T-helper 2 cell (primary cell): Measurements from ENCODE around the gene P4HA1.
"Not testable (repeated sequence)": the region's sequence is repeated elsewhere in the genome, so short reads cannot be mapped to it uniquely, and the experiment has no call there.

Experiments
- DNase-seq, 5 experiments: peaks; one replicate each; pipeline versions ENCODE4 v3.0.0 to v3.0.0-alpha.2; 2012 to 2022

The P4HA1 gene

GRCh38 chr10:73042130-73042529, 54.5 kb downstream of the P4HA1 start:
- no peak for DNase-seq

GRCh38 chr10:73039635-73040034, 57.0 kb downstream of the P4HA1 start:
- no peak for DNase-seq

GRCh38 chr10:73036285-73036684, 60.4 kb downstream of the P4HA1 start:
- DNase-seq: not testable (repeated sequence)

GRCh38 chr10:73032536-73032935, 64.1 kb downstream of the P4HA1 start:
- DNase-seq: no peak

GRCh38 chr10:73026623-73027022, 70.0 kb downstream of the P4HA1 start:
- DNase-seq: not testable (repeated sequence)

GRCh38 chr10:73023455-73024070, 73.1 kb downstream of the P4HA1 start:
- not testable (repeated sequence) for DNase-seq

GRCh38 chr10:73022961-73023360, 73.7 kb downstream of the P4HA1 start:
- peak in 1 of 5 experiments; percentile 78 for DNase-seq

GRCh38 chr10:73021538-73022164, 75.0 kb downstream of the P4HA1 start:
- peak in 1 of 5 experiments; percentile 22 for DNase-seq

- no peak for DNase-seq
These were observed 75.6 kb downstream of the P4HA1 start for GRCh38 chr10:73021050-73021449.

GRCh38 chr10:73019100-73019499, 77.6 kb downstream of the P4HA1 start:
- DNase-seq: no peak

- DNase-seq: no peak
These were observed 78.0 kb downstream of the P4HA1 start for GRCh38 chr10:73018632-73019031.

- no peak for DNase-seq
These were observed 78.6 kb downstream of the P4HA1 start for GRCh38 chr10:73017955-73018480.

- DNase-seq: no peak
These were observed 80.9 kb downstream of the P4HA1 start for GRCh38 chr10:73015779-73016178.

- no peak for DNase-seq
These were observed 92.8 kb downstream of the P4HA1 start for GRCh38 chr10:73003822-73004221.

- DNase-seq: no peak
These were observed 95.7 kb downstream of the P4HA1 start for GRCh38 chr10:73000973-73001372.

- DNase-seq: no peak
These were observed 99.6 kb downstream of the P4HA1 start for GRCh38 chr10:72997099-72997498.

GRCh38 chr10:72995459-72995858, 101.2 kb downstream of the P4HA1 start:
- not testable (repeated sequence) for DNase-seq

GRCh38 chr10:72989771-72990170, 106.9 kb downstream of the P4HA1 start:
- DNase-seq: not testable (repeated sequence)

- DNase-seq: not testable (repeated sequence)
These were observed 112.0 kb downstream of the P4HA1 start for GRCh38 chr10:72984618-72985017.

GRCh38 chr10:72981882-72982529, 114.7 kb downstream of the P4HA1 start:
- DNase-seq: no peak

- DNase-seq: no peak
These were observed 115.4 kb downstream of the P4HA1 start for GRCh38 chr10:72981028-72981881.

GRCh38 chr10:72980348-72980747, 116.3 kb downstream of the P4HA1 start:
- DNase-seq: no peak

- no peak for DNase-seq
These were observed 117.0 kb downstream of the P4HA1 start for GRCh38 chr10:72979709-72980108.
